Breast epithelium (tissue), 4 donors: Measurements from ENCODE around the gene C1QC. TPM values are rescaled to one million over a fixed set of nuclear protein-coding genes. Genes with fewer than 3 reads are reported as not detected.

Experiments
- DNase-seq, 2 donors: peaks; one replicate each; pipeline ENCODE4 v3.0.0-alpha.2; 2019; ENCODE audit warnings: low spot score in 2 of 2
- H3K27ac ChIP-seq, 2 donors: fragments of 200-600 bp; sonication (generic) in 1 of 2; one replicate each; pipeline ENCODE4 v1.5.1; 2016 to 2019; ENCODE audit warnings: mild to moderate bottlenecking in 1 of 2
- H3K27me3 ChIP-seq, 2 donors: fragments of 200-600 bp; sonication (generic) in 1 of 2; one replicate each; pipeline versions ENCODE4 v1.5.1 to v1.6.0; 2017 to 2019; ENCODE audit warnings: control low read depth in 1 of 2, mild to moderate bottlenecking in 1 of 2
- H3K36me3 ChIP-seq: fragments of 200-600 bp; one replicate; pipeline ENCODE4 v1.5.1; 2019
- H3K4me1 ChIP-seq, 2 donors: fragments of 200-600 bp; sonication (generic); one replicate each; pipeline ENCODE4 v1.5.1; 2016 to 2019; ENCODE audit warnings: control low read depth in 1 of 2
- H3K4me3 ChIP-seq, 3 donors: fragments of 200-600 bp; sonication (generic); 1 replicate in 2 of 3; 2 replicates in 1 of 3; pipeline ENCODE4 v1.5.1; 2016 to 2019; ENCODE audit warnings: mild to moderate bottlenecking in 3 of 3, moderate library complexity in 2 of 3
- H3K9me3 ChIP-seq, 2 donors: fragments of 200-600 bp; sonication (generic) in 1 of 2; one replicate each; pipeline ENCODE4 v1.5.1; 2016 to 2019; ENCODE audit warnings: control low read depth in 1 of 2
- CTCF ChIP-seq, 3 donors: fragments of 450-650 bp; IDR thresholded peaks; one replicate each; pipeline ENCODE4 v1.5.1; 2016 to 2017; ENCODE audit warnings: antibody characterized with exemption in 3 of 3, mild to moderate bottlenecking in 3 of 3, moderate library complexity in 3 of 3
- POLR2A ChIP-seq: fragments of 450-650 bp; IDR thresholded peaks from one replicate; pipeline ENCODE4 v1.6.1; 2016; ENCODE audit warnings: antibody characterized with exemption, mild to moderate bottlenecking, moderate library complexity
- POLR2AphosphoS5 ChIP-seq, 3 donors: sonication (generic); formaldehyde crosslinking; IDR thresholded peaks; one replicate each; pipeline ENCODE4 v1.6.1; 2017; ENCODE audit warnings: antibody characterized with exemption in 3 of 3
- intact Hi-C: fragments of 100-400 bp; cut with DNase I; formaldehyde crosslinking; loops from one replicate; pipeline ENCODE4 v1.15.1; 2023; ENCODE audit warnings: low total_unique reads
- total RNA-seq, 3 donors: library from RNA; depleted of rRNA; stranded (reverse); fragments of >200 nt; gene quantifications; one replicate each; pipeline ENCODE4 v1.1.0, GENCODE V29; 2016

Gene C1QC
- total RNA-seq, 3 donors from 2014 or later = 76.4 to 385 (median 113) TPM

GRCh38 chr1:22598736-22599135 lies 44.7 kb upstream of the C1QC start:
- TF ChIP-seq CTCF (IDR thresholded peaks at IDR 0.05) = no peak
- TF ChIP-seq POLR2AphosphoS5 (IDR thresholded peaks at IDR 0.05) = no peak
- no peak for TF ChIP-seq POLR2A
- H3K27me3 ChIP-seq = peaks cover 0 to 60% of the 10 kb centered on the region in 2 donors
- intact Hi-C loops = no loop called here

GRCh38 chr1:22600071-22600816 lies 43.2 kb upstream of the C1QC start:
- H3K27me3 ChIP-seq = peaks cover 0 to 60% of the 10 kb centered on the region in 2 donors
- H3K9me3 ChIP-seq = no peaks in the 10 kb centered on the region
- intact Hi-C loops = no loop called here
- no peak overlapping the region for H3K4me3 ChIP-seq
- H3K4me1 ChIP-seq = no peaks in the 10 kb centered on the region
- TF ChIP-seq POLR2A (no peak), POLR2AphosphoS5 (IDR thresholded peaks at IDR 0.05) (no peak), CTCF (IDR thresholded peaks at IDR 0.05) (no peak)
- H3K27ac ChIP-seq = no peak overlapping the region
- no peaks in the 10 kb centered on the region for H3K36me3 ChIP-seq
- DNase-seq = no peak

More at GRCh38 chr1:22598736-22599135, 44.7 kb upstream of the C1QC start:
- H3K9me3 ChIP-seq = no peaks in the 10 kb centered on the region
- H3K4me3 ChIP-seq = no peak overlapping the region
- no peak overlapping the region for H3K27ac ChIP-seq
- no peaks in the 10 kb centered on the region for H3K4me1 ChIP-seq
- DNase-seq = no peak
- H3K36me3 ChIP-seq = no peaks in the 10 kb centered on the region

GRCh38 chr1:22600817-22601605 lies 42.4 kb upstream of the C1QC start:
- intact Hi-C loops = no loop called here
- H3K27me3 ChIP-seq = peaks cover 0 to 60% of the 10 kb centered on the region in 2 donors

GRCh38 chr1:22601610-22602009 lies 41.8 kb upstream of the C1QC start:
- intact Hi-C loops = no loop called here
- no peak for DNase-seq
- H3K27me3 ChIP-seq = peaks cover 0 to 65% of the 10 kb centered on the region in 2 donors
- H3K4me1 ChIP-seq = no peaks in the 10 kb centered on the region
- H3K36me3 ChIP-seq = no peaks in the 10 kb centered on the region
- no peaks in the 10 kb centered on the region for H3K9me3 ChIP-seq
- no peak for TF ChIP-seq POLR2AphosphoS5 (IDR thresholded peaks at IDR 0.05)
- TF ChIP-seq POLR2A = no peak
- TF ChIP-seq CTCF (IDR thresholded peaks at IDR 0.05) = no peak
- no peak overlapping the region for H3K27ac ChIP-seq
- no peak overlapping the region for H3K4me3 ChIP-seq

More at GRCh38 chr1:22600817-22601605, 42.4 kb upstream of the C1QC start:
- TF ChIP-seq POLR2A (no peak), POLR2AphosphoS5 (IDR thresholded peaks at IDR 0.05) (no peak), CTCF (IDR thresholded peaks at IDR 0.05) (no peak)
- Histone ChIP-seq H3K4me1 (no peaks in the 10 kb centered on the region), H3K36me3 (no peaks in the 10 kb centered on the region), H3K4me3 (no peak overlapping the region), H3K27ac (no peak overlapping the region), H3K9me3 (no peaks in the 10 kb centered on the region)
- DNase-seq = no peak
